MM.1S (cell line): ENCODE measurements around the gene ZFP37.
"Not testable (repeated sequence)": the region's sequence is repeated elsewhere in the genome, so short reads cannot be mapped to it uniquely, and the experiment has no call there.

ENCODE experiments used
- DNase-seq: peaks from one replicate; pipeline ENCODE4 v3.0.0-alpha.2; 2015
- H2AFZ ChIP-seq: fragments of 300-600 bp; sonication (generic); 2 replicates; pipeline ENCODE4 v1.6.0; 2016; ENCODE audit warnings: antibody characterized with exemption, low read length
- H3F3A ChIP-seq: fragments of 300-600 bp; sonication (generic); 2 replicates; pipeline ENCODE4 v1.6.1; 2016; ENCODE audit warnings: mild to moderate bottlenecking, antibody characterized with exemption, low read length, moderate library complexity, mixed read lengths; ENCODE audit not compliant: insufficient read depth
- H3K27ac ChIP-seq: fragments of 300-600 bp; sonication (generic); 2 replicates; pipeline ENCODE4 v1.5.1; 2016; ENCODE audit warnings: mild to moderate bottlenecking, low read length
- H3K27me3 ChIP-seq: fragments of 300-600 bp; sonication (generic); replicated peaks from 2 replicates; pipeline ENCODE4 v1.6.0; 2016; ENCODE audit warnings: low read length; ENCODE audit not compliant: insufficient read depth
- H3K36me3 ChIP-seq: fragments of 300-600 bp; sonication (generic); replicated peaks from 2 replicates; pipeline ENCODE4 v1.6.1; 2016; ENCODE audit warnings: mild to moderate bottlenecking, low read length, mixed read lengths; ENCODE audit not compliant: insufficient read depth
- H3K4me1 ChIP-seq: fragments of 300-600 bp; sonication (generic); 2 replicates; pipeline ENCODE4 v1.6.1; 2016; ENCODE audit warnings: low read length, mixed read lengths
- H3K4me2 ChIP-seq: fragments of 300-600 bp; sonication (generic); 2 replicates; pipeline ENCODE4 v1.6.0; 2016; ENCODE audit warnings: low read depth, low read length
- H3K4me3 ChIP-seq: fragments of 300-600 bp; sonication (generic); 2 replicates; pipeline ENCODE4 v1.5.1; 2016; ENCODE audit warnings: low read length, mixed read lengths
- H3K79me2 ChIP-seq: fragments of 300-600 bp; sonication (generic); 2 replicates; pipeline ENCODE4 v1.6.1; 2016; ENCODE audit warnings: mixed run types, low read length, mixed read lengths
- H3K9ac ChIP-seq: fragments of 300-600 bp; sonication (generic); 2 replicates; pipeline ENCODE4 v1.6.1; 2016; ENCODE audit warnings: low read length, mixed read lengths
- H3K9me2 ChIP-seq: fragments of 300-600 bp; sonication (generic); replicated peaks from 2 replicates; pipeline ENCODE4 v1.6.1; 2016; ENCODE audit warnings: mild to moderate bottlenecking, low read length, mixed read lengths; ENCODE audit not compliant: insufficient read depth
- H3K9me3 ChIP-seq: fragments of 300-600 bp; sonication (generic); replicated peaks from 2 replicates; pipeline ENCODE4 v1.6.1; 2016; ENCODE audit warnings: mild to moderate bottlenecking, low read length, mixed read lengths; ENCODE audit not compliant: insufficient read depth
- H4K20me1 ChIP-seq: fragments of 300-600 bp; sonication (generic); 2 replicates; pipeline ENCODE4 v1.6.1; 2016; ENCODE audit warnings: mild to moderate bottlenecking, low read length, moderate library complexity, mixed read lengths; ENCODE audit not compliant: insufficient read depth
- EZH2 ChIP-seq: fragments of 300-600 bp; sonication (generic); optimal IDR thresholded peaks from 2 replicates; pipeline ENCODE3; 2017; ENCODE audit warnings: low read depth, mild to moderate bottlenecking, antibody characterized with exemption, low read length, mixed read lengths
- EZH2phosphoT487 ChIP-seq: fragments of 300-600 bp; sonication (generic); IDR thresholded peaks from 2 replicates; pipeline ENCODE4 v1.6.1; 2018; ENCODE audit warnings: antibody characterized with exemption, low read length
- TF ChIP-seq, protein P1 (sequence below): fragments of 300-600 bp; sonication (generic); IDR thresholded peaks from 2 replicates; pipeline ENCODE4 v1.5.1; 2016; ENCODE audit warnings: antibody characterized with exemption, low read length, mixed read lengths

ZFP37 gene

DNA sequence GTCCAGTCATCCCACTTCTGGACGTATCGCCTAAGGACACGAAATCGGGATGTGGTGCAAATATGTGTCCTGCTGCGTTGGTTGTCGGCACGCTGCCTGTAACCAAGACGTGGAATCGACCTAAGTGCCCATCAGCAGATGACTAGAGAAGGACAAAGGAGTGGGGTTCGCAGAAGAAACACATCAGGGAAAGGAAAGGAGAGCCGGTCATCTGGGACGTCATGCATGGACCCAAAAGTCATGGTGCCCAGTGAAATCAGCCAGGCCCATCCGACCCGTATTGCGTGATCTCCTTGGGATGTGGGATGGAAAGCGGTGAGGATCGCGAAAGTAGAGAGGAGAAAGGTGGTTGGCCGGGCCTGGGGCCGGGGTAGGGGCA, 6.4 kb upstream of the ZFP37 start:
- not testable (repeated sequence) for H3K9me3 ChIP-seq, H3K79me2 ChIP-seq, H3K36me3 ChIP-seq, H3F3A ChIP-seq, H2AFZ ChIP-seq, H3K4me1 ChIP-seq, H3K9me2 ChIP-seq, H4K20me1 ChIP-seq, H3K27me3 ChIP-seq, H3K27ac ChIP-seq, H3K9ac ChIP-seq, H3K4me3 ChIP-seq, DNase-seq, H3K4me2 ChIP-seq

DNA sequence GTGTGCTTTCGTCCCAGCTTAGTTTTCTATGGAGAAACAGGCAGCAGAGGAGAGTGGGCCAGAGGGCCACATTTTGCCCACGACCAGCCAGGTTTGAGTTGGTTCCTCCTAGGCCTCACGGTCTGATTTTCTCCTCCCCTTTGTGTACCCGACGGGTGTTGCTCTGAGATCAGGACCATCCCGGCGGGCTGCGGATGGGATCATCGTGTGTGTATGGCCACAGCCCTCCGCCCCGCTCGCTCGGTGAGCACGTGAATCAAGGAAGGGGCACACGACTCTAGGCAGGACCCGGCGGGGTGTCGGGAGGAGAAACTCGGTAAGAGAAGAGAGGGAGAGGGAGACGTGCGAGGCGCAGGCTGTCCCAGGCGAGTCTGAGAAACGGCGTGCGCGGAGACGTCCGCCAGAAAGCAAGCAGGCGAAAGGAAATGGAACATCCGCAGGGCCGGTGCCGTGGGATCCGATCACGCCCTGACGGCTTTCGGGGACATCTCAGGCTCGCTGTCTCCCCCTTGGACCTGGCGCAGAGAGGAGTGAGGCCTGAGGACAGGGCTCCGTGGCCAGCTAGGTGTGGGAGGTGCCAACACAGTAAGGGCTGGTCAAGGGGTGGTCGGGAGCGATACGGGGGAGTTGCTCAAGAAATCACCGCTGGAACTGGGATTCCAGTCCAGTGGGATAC, 5.9 kb upstream of the ZFP37 start:
- not testable (repeated sequence) for H3K4me1 ChIP-seq, H2AFZ ChIP-seq, H4K20me1 ChIP-seq, H3F3A ChIP-seq, H3K27me3 ChIP-seq, H3K9me2 ChIP-seq, H3K4me3 ChIP-seq, H3K27ac ChIP-seq, DNase-seq, H3K36me3 ChIP-seq, H3K9ac ChIP-seq, H3K9me3 ChIP-seq, H3K79me2 ChIP-seq, H3K4me2 ChIP-seq

DNA sequence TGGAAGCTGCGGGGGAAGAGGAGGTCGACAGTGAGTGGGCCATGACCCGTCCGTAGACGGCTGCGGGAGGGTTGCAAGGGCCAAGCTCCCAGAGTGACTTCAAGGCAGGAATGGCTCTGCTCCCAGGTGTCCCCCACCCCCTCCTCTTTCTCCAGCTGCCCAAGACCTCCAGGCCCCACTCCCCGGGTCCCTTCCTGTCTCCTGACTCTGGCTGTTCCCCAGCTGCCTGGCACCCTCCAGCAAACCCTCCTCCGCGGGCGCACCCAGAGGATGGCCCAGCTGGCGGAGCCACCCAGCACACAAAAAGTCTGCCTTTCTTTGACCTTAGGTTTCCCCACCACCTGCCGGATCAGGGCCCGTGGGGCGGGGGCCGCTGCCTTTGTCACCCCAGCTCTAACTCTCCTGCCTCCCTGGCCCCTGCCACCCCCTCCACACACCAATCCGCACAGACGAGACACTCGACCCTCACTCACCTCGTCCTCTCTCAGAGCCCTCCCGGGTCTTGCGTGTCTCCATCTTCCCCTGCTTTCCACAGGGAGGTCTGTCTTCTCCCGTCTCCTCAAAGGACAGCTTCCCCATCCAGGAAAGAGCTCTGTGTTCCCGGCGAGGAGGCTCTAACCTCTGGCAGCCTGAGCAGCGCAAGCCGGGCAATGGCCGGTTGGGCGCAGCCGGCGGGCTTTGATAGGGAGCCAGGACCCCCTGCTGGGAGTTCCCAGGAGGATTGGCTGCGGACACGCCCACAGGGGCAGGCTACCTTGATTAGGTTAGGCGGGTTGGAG, 4.7 kb upstream of the ZFP37 start:
- H3K4me3 ChIP-seq, H3K4me1 ChIP-seq, H3K9me3 ChIP-seq, DNase-seq, H3F3A ChIP-seq, H4K20me1 ChIP-seq, H3K4me2 ChIP-seq, H3K27ac ChIP-seq, H3K27me3 ChIP-seq, H2AFZ ChIP-seq, H3K9ac ChIP-seq, H3K79me2 ChIP-seq, H3K36me3 ChIP-seq, H3K9me2 ChIP-seq: not testable (repeated sequence)

DNA sequence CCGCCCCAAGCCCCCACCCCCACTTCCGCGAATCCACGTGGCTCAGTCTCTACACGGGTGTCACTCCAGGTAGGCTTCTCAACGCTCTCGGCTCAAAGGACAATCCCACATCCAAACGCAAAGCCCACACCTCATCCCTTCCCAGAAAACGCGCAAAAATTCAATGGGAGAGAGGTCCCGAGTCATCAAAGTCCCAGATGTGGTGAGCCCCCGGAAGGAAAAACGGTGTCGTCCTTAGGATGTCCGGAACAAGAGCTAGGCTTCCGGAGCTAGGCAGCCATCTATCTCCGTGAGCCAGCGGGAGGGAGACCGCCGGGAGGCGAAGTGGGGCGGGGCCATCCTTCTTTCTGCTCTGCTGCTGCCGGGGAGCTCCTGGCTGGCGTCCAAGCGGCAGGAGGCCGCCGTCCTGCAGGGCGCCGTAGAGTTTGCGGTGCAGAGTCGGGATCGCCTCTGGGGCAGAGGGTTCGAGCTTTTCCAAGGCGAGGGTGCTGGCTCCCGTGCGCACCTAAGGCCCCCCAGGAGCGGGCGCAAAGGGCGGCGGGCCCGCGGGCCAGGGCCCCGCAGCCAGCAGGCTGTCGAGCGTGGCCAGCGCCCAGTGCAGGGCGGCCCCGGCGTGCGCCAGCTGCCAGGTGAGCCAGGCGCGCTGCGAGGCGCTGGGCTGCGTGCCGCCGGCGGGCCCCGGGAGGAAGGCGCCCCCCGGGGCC, 3.2 kb upstream of the ZFP37 start:
- H3K9me2 ChIP-seq, H3K4me3 ChIP-seq, H3K4me2 ChIP-seq, DNase-seq, H3K4me1 ChIP-seq, H3K79me2 ChIP-seq, H4K20me1 ChIP-seq, H3K27me3 ChIP-seq, H3K9ac ChIP-seq, H3K9me3 ChIP-seq, H2AFZ ChIP-seq, H3K36me3 ChIP-seq, H3K27ac ChIP-seq, H3F3A ChIP-seq: not testable (repeated sequence)

DNA sequence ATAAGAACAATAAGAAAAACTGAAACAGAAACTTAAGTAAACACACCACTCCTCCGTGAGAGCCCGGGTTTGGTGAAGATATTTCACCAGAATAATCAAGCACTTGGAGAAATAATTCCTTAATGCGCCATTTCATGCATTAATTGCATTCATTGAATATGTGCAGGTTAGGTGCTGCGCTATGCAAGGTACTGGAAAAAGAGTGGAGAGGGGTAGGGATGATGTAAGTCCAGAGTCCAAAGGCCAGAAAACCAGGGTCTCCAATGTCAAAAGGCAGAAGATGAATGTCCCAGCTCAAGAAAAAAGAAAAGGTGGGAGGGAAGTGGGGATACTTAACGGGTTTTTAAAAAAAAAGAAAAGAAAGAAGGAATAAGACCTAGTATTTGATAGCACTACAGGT, 669 bp upstream of the ZFP37 start:
- peak overlapping the region; percentile 56 for H3K4me2 ChIP-seq

More for the DNA sequence above, 669 bp upstream of the ZFP37 start:
- peak overlapping the region; percentile 91 for H2AFZ ChIP-seq
- H3K4me3 ChIP-seq = peak overlapping the region; percentile 71
- no peak for TF ChIP-seq EZH2
- TF ChIP-seq, protein P1, sequence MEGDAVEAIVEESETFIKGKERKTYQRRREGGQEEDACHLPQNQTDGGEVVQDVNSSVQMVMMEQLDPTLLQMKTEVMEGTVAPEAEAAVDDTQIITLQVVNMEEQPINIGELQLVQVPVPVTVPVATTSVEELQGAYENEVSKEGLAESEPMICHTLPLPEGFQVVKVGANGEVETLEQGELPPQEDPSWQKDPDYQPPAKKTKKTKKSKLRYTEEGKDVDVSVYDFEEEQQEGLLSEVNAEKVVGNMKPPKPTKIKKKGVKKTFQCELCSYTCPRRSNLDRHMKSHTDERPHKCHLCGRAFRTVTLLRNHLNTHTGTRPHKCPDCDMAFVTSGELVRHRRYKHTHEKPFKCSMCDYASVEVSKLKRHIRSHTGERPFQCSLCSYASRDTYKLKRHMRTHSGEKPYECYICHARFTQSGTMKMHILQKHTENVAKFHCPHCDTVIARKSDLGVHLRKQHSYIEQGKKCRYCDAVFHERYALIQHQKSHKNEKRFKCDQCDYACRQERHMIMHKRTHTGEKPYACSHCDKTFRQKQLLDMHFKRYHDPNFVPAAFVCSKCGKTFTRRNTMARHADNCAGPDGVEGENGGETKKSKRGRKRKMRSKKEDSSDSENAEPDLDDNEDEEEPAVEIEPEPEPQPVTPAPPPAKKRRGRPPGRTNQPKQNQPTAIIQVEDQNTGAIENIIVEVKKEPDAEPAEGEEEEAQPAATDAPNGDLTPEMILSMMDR = no peak
- TF ChIP-seq EZH2phosphoT487 = no peak
- no peaks in the 10 kb centered on the region for H4K20me1 ChIP-seq
- no peaks in the 10 kb centered on the region for H3K79me2 ChIP-seq
- H3K9me2 ChIP-seq = no peaks in the 10 kb centered on the region
- H3K9ac ChIP-seq = no peak overlapping the region
- no peaks in the 10 kb centered on the region for H3F3A ChIP-seq
- H3K36me3 ChIP-seq = no peaks in the 10 kb centered on the region
- DNase-seq = no peak
- no peak overlapping the region for H3K27ac ChIP-seq
- H3K4me1 ChIP-seq = no peaks in the 10 kb centered on the region
- H3K27me3 ChIP-seq = no peaks in the 10 kb centered on the region
- no peaks in the 10 kb centered on the region for H3K9me3 ChIP-seq
